Body of pancreas (tissue), 4 donors: ENCODE data around the gene DAO. TPM values are rescaled to one million over a fixed set of nuclear protein-coding genes. Genes with fewer than 3 reads are reported as not detected.
A peak's percentile ranks its signal among the peaks of the same experiment; 100 is the strongest.

Experiments
- ATAC-seq: fragments of 150-250 bp; one replicate; pipeline ENCODE4 v1.9.1; 2016
- DNase-seq, 4 donors: peaks; one replicate each; pipeline ENCODE4 v3.0.0-alpha.2; 2019
- H3K27ac ChIP-seq, 4 donors: fragments of 200-600 bp; sonication (generic); 1 replicate in 3 of 4; 2 replicates in 1 of 4; pipeline versions ENCODE4 v1.5.1 to v1.6.1; 2016 to 2019; ENCODE audit warnings: mild to moderate bottlenecking in 1 of 4, mixed read lengths in 1 of 4, moderate library complexity in 1 of 4
- H3K27me3 ChIP-seq, 2 donors: fragments of 200-600 bp; sonication (generic); one replicate each; pipeline ENCODE4 v1.6.0; 2016; ENCODE audit warnings: mild to moderate bottlenecking in 1 of 2
- H3K36me3 ChIP-seq, 2 donors: fragments of 200-600 bp; sonication (generic); replicated peaks in 1 of 2; 2 replicates each; pipeline ENCODE4 v1.5.1; 2016; ENCODE audit warnings: low read depth in 2 of 2; ENCODE audit not compliant: insufficient read depth in 1 of 2
- H3K4me1 ChIP-seq: fragments of 200-600 bp; sonication (generic); one replicate; pipeline ENCODE4 v1.6.0; 2016
- H3K4me3 ChIP-seq, 2 donors: fragments of 200-600 bp; sonication (generic); 1 replicate in 1 of 2; 2 replicates in 1 of 2; pipeline ENCODE4 v1.5.1; 2016 to 2019
- H3K9me3 ChIP-seq, 3 donors: fragments of 200-600 bp; sonication (generic); 1 replicate in 2 of 3; 2 replicates in 1 of 3; pipeline ENCODE4 v1.5.1; 2016
- CTCF ChIP-seq, 7 experiments: fragments of 450-650 bp in 4 of 7; fragments of 200-600 bp in 3 of 7; sonication (generic) in 3 of 7; IDR thresholded peaks; one replicate each; pipeline ENCODE4 v1.5.1; 2016 to 2019; ENCODE audit warnings: antibody characterized with exemption in 7 of 7
- POLR2A ChIP-seq, 3 donors: fragments of 450-650 bp; IDR thresholded peaks; one replicate each; pipeline ENCODE4 v1.6.1; 2016; ENCODE audit warnings: antibody characterized with exemption in 3 of 3, mild to moderate bottlenecking in 2 of 3
- WGBS, 2 donors: methylation state at CpG; one replicate each; pipeline ENCODE4 v1.1.5; 2017; 5-methylcytosine and 5-hydroxymethylcytosine counted together
- intact Hi-C: fragments of 100-400 bp; cut with DNase I; formaldehyde crosslinking; loops from one replicate; pipeline ENCODE4 v1.15.1; 2023
- total RNA-seq, 2 donors: library from RNA; depleted of rRNA; stranded (reverse); fragments of >200 nt; gene quantifications; one replicate each; pipeline ENCODE4 v1.1.0, GENCODE V29; 2016

The DAO gene
- total RNA-seq, 2 donors from 2014 or later, result not detected

GRCh38 chr12:108842361-108842760 is 37.5 kb upstream of the DAO start:
- intact Hi-C loops, result no loop called here
- no peak overlapping the region for H3K27ac ChIP-seq
- 82 to 93% methylated on average over 5 to 6 of the region's 6 CpGs for WGBS, 2 donors

GRCh38 chr12:108843187-108843586 is 36.7 kb upstream of the DAO start:
- TF ChIP-seq POLR2A (IDR thresholded peaks at IDR 0.05) (no peak), CTCF (IDR thresholded peaks at IDR 0.05) (no peak)
- ATAC-seq (no peak), DNase-seq (no peak)
- WGBS, 2 donors, result 74 to 93% methylated on average over 6 of the region's 6 CpGs
- no peak overlapping the region for H3K4me3 ChIP-seq
- intact Hi-C loops, result no loop called here
- H3K27me3 ChIP-seq, result no peaks in the 10 kb centered on the region
- H3K9me3 ChIP-seq, result no peaks in the 10 kb centered on the region
- peaks cover 0 to 2% of the 10 kb centered on the region in 2 donors for H3K36me3 ChIP-seq
- peaks cover 21% of the 10 kb centered on the region for H3K4me1 ChIP-seq
- no peak overlapping the region for H3K27ac ChIP-seq

More at GRCh38 chr12:108842361-108842760, 37.5 kb upstream of the DAO start:
- DNase-seq, result no peak
- Histone ChIP-seq H3K9me3 (no peaks in the 10 kb centered on the region), H3K4me3 (no peak overlapping the region), H3K4me1 (peaks cover 29% of the 10 kb centered on the region), H3K36me3 (peaks cover 0 to 2% of the 10 kb centered on the region in 2 donors), H3K27me3 (no peaks in the 10 kb centered on the region)
- TF ChIP-seq CTCF (IDR thresholded peaks at IDR 0.05) (no peak), POLR2A (IDR thresholded peaks at IDR 0.05) (no peak)
- no peak for ATAC-seq

GRCh38 chr12:108845696-108846095 is 34.2 kb upstream of the DAO start:
- Histone ChIP-seq H3K4me1 (peaks cover 5% of the 10 kb centered on the region), H3K27me3 (no peaks in the 10 kb centered on the region), H3K9me3 (no peaks in the 10 kb centered on the region), H3K36me3 (peaks cover 0 to 2% of the 10 kb centered on the region in 2 donors), H3K27ac (no peak overlapping the region), H3K4me3 (no peak overlapping the region)
- intact Hi-C loops, result no loop called here
- WGBS, 2 donors, result 84 to 92% methylated on average over 2 of the region's 2 CpGs
- no peak for ATAC-seq
- TF ChIP-seq POLR2A (IDR thresholded peaks at IDR 0.05), result no peak
- no peak for TF ChIP-seq CTCF (IDR thresholded peaks at IDR 0.05)
- DNase-seq, result no peak

- H3K27me3 ChIP-seq, result no peaks in the 10 kb centered on the region
- no peak overlapping the region for H3K4me3 ChIP-seq
- TF ChIP-seq POLR2A (IDR thresholded peaks at IDR 0.05), result no peak
- TF ChIP-seq CTCF (IDR thresholded peaks at IDR 0.05), result no peak
- H3K4me1 ChIP-seq, result peaks cover 5% of the 10 kb centered on the region
- intact Hi-C loops, result no loop called here
- no peaks in the 10 kb centered on the region for H3K9me3 ChIP-seq
- peak in 1 of 4 donors; percentile 36 for DNase-seq
- WGBS, 2 donors, result 27% methylated on average over 5 of the region's 5 CpGs; no CpG with 5 or more reads in 1 of the 2 donors
- peaks cover 0 to 2% of the 10 kb centered on the region in 2 donors for H3K36me3 ChIP-seq
- H3K27ac ChIP-seq, result peak overlapping the region in 1 of 4 donors; percentile 45
- ATAC-seq, result peak; percentile 41
Measured at GRCh38 chr12:108846290-108846701, 33.6 kb upstream of the DAO start.

- Histone ChIP-seq H3K9me3 (no peaks in the 10 kb centered on the region), H3K4me1 (peaks cover 5% of the 10 kb centered on the region), H3K36me3 (peaks cover 0 to 2% of the 10 kb centered on the region in 2 donors), H3K27ac (no peak overlapping the region), H3K27me3 (no peaks in the 10 kb centered on the region), H3K4me3 (no peak overlapping the region)
- ATAC-seq, result no peak
- WGBS, 2 donors, result 87 to 93% methylated on average over 10 of the region's 10 CpGs
- no peak for DNase-seq
- no peak for TF ChIP-seq POLR2A (IDR thresholded peaks at IDR 0.05)
- TF ChIP-seq CTCF (IDR thresholded peaks at IDR 0.05), result no peak
- intact Hi-C loops, result no loop called here
Measured at GRCh38 chr12:108847705-108848104, 32.2 kb upstream of the DAO start.
